ENCODE data around the gene PLA2G7. TPM values are rescaled to one million over a fixed set of nuclear protein-coding genes. Genes with fewer than 3 reads are reported as not detected.

The PLA2G7 gene
- total RNA-seq, 1 experiment from 2014 or later, result not detected

DNA sequence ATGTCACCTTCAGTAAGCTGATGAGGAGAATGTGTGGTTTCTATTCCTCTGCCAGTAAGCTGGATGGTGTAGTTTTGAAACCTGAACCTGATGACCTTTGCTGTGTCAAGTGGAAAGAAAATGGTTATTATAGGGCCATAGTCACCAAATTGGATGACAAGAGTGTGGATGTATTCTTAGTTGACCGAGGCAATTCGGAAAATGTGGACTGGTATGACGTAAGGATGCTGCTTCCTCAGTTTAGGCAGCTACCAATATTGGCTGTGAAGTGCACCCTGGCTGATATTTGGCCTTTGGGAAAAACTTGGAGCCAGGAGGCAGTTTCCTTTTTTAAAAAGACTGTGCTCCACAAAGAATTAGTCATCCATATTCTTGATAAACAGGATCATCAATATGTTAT is 45.5 kb downstream of the PLA2G7 start:
- no peaks in the 10 kb centered on the region for H3K9me3 Mint-ChIP-seq (ENCODE audit: unreplicated experiment)
- H3K27me3 Mint-ChIP-seq (ENCODE audit: insufficient read depth, unreplicated experiment), result no peaks in the 10 kb centered on the region
- intact Hi-C loops (cut with micrococcal nuclease), result no loop called here
- no TSS peak for BruUV-seq (replicated peaks)
- no peak for DNase-seq (ENCODE audit: unreplicated experiment)
- POLR2A ChIA-PET, result interaction anchor here (1.6 to 2.2 kb wide), 2 partner anchors 12 to 37 kb away, joined by 4 to 8 read pairs; partner anchors contain the start of genes CYP39A1 and SLC25A27
- peaks cover 10% of the 10 kb centered on the region for H3K4me1 Mint-ChIP-seq (ENCODE audit: insufficient read depth, unreplicated experiment)
- CTCF ChIA-PET, result interaction anchor here (1.0 kb wide), 1 partner anchor 14 kb away, joined by 6 read pairs; no protein-coding TSS in a partner anchor
- no peak overlapping the region for H3K4me3 Mint-ChIP-seq (ENCODE audit: unreplicated experiment)
- no peak overlapping the region for H3K27ac Mint-ChIP-seq (ENCODE audit: low read depth, unreplicated experiment)
- no peak for TF ChIP-seq CTCF (IDR thresholded peaks at IDR 0.05; ENCODE audit: unreplicated experiment)
- no peaks in the 10 kb centered on the region for H3K36me3 Mint-ChIP-seq (ENCODE audit: insufficient read depth, unreplicated experiment)

DNA sequence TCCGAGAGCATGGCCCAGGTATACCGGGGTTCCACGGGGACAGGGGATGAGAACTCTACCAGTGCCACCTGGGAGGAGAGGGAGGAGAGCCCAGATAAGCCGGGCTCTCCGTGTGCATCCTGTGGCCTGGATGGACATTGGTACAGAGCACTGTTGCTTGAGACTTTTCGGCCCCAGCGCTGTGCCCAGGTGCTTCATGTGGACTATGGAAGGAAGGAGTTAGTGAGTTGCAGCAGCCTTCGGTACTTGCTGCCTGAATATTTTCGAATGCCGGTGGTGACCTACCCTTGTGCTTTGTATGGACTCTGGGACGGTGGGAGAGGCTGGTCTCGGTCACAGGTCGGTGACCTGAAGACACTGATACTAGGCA is 46.2 kb downstream of the PLA2G7 start:
- TF ChIP-seq CTCF (IDR thresholded peaks at IDR 0.05; ENCODE audit: unreplicated experiment), result no peak
- no peak overlapping the region for H3K27ac Mint-ChIP-seq (ENCODE audit: low read depth, unreplicated experiment)
- DNase-seq (ENCODE audit: unreplicated experiment), result no peak
- H3K27me3 Mint-ChIP-seq (ENCODE audit: insufficient read depth, unreplicated experiment), result no peaks in the 10 kb centered on the region
- ChIA-PET CTCF (interaction anchor here (1.0 kb wide), 1 partner anchor 14 kb away, joined by 6 read pairs; no protein-coding TSS in a partner anchor), POLR2A (no interaction called here)
- intact Hi-C loops (cut with micrococcal nuclease), result no loop called here
- peaks cover 10% of the 10 kb centered on the region for H3K4me1 Mint-ChIP-seq (ENCODE audit: insufficient read depth, unreplicated experiment)
- H3K36me3 Mint-ChIP-seq (ENCODE audit: insufficient read depth, unreplicated experiment), result no peaks in the 10 kb centered on the region
- H3K4me3 Mint-ChIP-seq (ENCODE audit: unreplicated experiment), result no peak overlapping the region
- H3K9me3 Mint-ChIP-seq (ENCODE audit: unreplicated experiment), result no peaks in the 10 kb centered on the region
- BruUV-seq (replicated peaks), result no TSS peak

DNA sequence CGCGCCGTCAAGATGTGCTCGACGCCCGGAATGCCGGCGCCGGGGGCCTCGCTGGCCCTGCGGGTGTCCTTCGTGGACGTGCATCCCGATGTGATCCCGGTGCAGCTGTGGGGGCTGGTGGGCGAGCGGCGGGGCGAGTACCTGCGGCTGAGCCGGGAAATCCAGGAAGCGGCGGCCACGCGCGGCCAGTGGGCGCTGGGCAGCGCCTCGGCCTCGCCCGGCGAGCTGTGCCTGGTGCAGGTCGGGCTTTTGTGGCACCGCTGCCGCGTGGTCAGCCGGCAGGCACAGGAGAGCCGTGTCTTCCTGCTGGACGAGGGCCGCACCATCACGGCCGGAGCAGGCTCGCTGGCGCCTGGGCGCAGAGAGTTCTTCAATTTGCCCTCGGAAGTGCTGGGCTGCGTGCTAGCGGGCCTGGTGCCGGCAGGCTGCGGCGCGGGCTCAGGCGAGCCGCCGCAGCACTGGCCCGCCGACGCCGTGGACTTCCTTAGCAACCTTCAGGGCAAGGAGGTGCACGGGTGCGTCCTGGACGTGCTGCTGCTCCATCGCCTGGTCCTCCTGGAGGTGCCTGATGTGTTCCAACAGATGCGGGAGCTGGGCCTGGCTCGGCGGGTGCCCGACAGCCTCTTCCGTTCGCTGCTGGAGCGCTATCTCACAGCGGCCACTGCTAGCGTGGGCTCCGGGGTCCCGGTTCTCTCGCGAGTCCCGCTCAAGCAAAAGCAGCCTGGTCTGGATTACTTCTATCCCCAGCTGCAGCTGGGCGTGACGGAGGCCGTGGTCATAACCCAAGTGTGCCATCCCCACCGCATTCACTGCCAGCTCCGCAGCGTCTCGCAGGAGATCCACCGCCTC is 46.8 kb downstream of the PLA2G7 start:
- no TSS peak for BruUV-seq (replicated peaks)
- no peak overlapping the region for H3K4me3 Mint-ChIP-seq (ENCODE audit: unreplicated experiment)
- TF ChIP-seq CTCF (IDR thresholded peaks at IDR 0.05; ENCODE audit: unreplicated experiment), result no peak
- H3K4me1 Mint-ChIP-seq (ENCODE audit: insufficient read depth, unreplicated experiment), result peaks cover 10% of the 10 kb centered on the region
- H3K9me3 Mint-ChIP-seq (ENCODE audit: unreplicated experiment), result no peaks in the 10 kb centered on the region
- no peak overlapping the region for H3K27ac Mint-ChIP-seq (ENCODE audit: low read depth, unreplicated experiment)
- H3K27me3 Mint-ChIP-seq (ENCODE audit: insufficient read depth, unreplicated experiment), result no peaks in the 10 kb centered on the region
- intact Hi-C loops (cut with micrococcal nuclease), result no loop called here
- no peaks in the 10 kb centered on the region for H3K36me3 Mint-ChIP-seq (ENCODE audit: insufficient read depth, unreplicated experiment)
- DNase-seq (ENCODE audit: unreplicated experiment), result no peak
- POLR2A ChIA-PET, result no interaction called here
- CTCF ChIA-PET, result interaction anchor here (1.0 kb wide), 1 partner anchor 15 kb away, joined by 6 read pairs; no protein-coding TSS in a partner anchor

DNA sequence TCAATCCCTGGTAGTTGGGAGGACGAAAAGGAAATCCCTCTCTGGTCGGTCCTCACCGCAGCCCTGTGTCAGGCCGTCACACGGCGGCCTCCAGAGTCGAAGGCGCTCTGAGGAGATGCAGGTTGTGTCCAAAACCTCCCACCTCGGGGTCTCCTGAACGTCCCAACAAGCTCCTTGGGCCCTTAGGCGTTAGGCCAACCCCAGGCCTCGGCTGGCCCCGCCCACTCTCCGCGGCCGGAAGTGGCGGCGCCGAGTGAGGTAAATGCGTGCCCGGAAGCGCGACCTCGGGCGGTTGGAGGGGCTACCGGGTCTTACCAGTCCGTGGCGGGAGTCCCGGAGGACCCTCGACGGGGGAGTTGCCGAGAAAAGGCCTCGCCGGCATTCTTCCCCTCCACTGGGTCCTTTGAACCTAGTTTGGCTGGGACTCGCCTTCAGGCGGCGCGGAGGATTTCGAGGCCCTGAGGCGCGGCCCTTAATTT is 47.5 kb downstream of the PLA2G7 start, which contains the start of gene TDRD6:
Gene TDRD6, plus strand, starts transcription at position 267 of the 479 bp plus-strand sequence. CDS start 244 bp downstream, outside the sequence.
- H3K4me3 Mint-ChIP-seq (ENCODE audit: unreplicated experiment), result no peak within 1 kb of the TSS
- BruUV-seq (replicated peaks), result no TSS peak
- no peaks in the 10 kb centered on the region for H3K27me3 Mint-ChIP-seq (ENCODE audit: insufficient read depth, unreplicated experiment)
- no peak for TF ChIP-seq CTCF (IDR thresholded peaks at IDR 0.05; ENCODE audit: unreplicated experiment)
- CTCF ChIA-PET, result no interaction called here
- H3K36me3 Mint-ChIP-seq (ENCODE audit: insufficient read depth, unreplicated experiment), result no peaks in the 10 kb centered on the region
- no peak for DNase-seq (ENCODE audit: unreplicated experiment)
- H3K9me3 Mint-ChIP-seq (ENCODE audit: unreplicated experiment), result no peaks in the 10 kb centered on the region
- H3K27ac Mint-ChIP-seq (ENCODE audit: low read depth, unreplicated experiment), result no peak within 1 kb of the TSS
- POLR2A ChIA-PET, result no interaction called here
- intact Hi-C loops (cut with micrococcal nuclease), result no loop called here
- peaks cover 10% of the 10 kb centered on the region for H3K4me1 Mint-ChIP-seq (ENCODE audit: insufficient read depth, unreplicated experiment)
